Spleen (tissue), 11 donors: ENCODE results near the gene PEX5L. TPM values are rescaled to one million over a fixed set of nuclear protein-coding genes. Genes with fewer than 3 reads are reported as not detected.
"Not testable (repeated sequence)": the region's sequence is repeated elsewhere in the genome, so short reads cannot be mapped to it uniquely, and the experiment has no call there.

Source experiments
- DNase-seq: peaks from one replicate; pipeline ENCODE4 v3.0.0-alpha.2; 2020
- H3K27ac ChIP-seq, 8 donors: fragments of 200-600 bp; sonication (generic) in 7 of 8; 1 replicate in 4 of 8; 2 replicates in 4 of 8; pipeline versions ENCODE4 v1.5.0 to v1.8.0; 2016 to 2021; ENCODE audit warnings: inconsistent platforms in 4 of 8, mild to moderate bottlenecking in 4 of 8, moderate library complexity in 1 of 8
- H3K27me3 ChIP-seq, 7 donors: fragments of 200-600 bp; sonication (generic) in 6 of 7; replicated peaks in 1 of 7; 1 replicate in 4 of 7; 2 replicates in 3 of 7; pipeline versions ENCODE4 v1.5.0 to v1.8.0; 2016 to 2021; ENCODE audit warnings: inconsistent platforms in 3 of 7, mild to moderate bottlenecking in 1 of 7
- H3K36me3 ChIP-seq, 6 donors: fragments of 200-600 bp; sonication (generic) in 5 of 6; 1 replicate in 4 of 6; 2 replicates in 2 of 6; pipeline versions ENCODE4 v1.5.0 to v1.8.0; 2016 to 2021; ENCODE audit warnings: inconsistent platforms in 2 of 6
- H3K4me1 ChIP-seq, 6 donors: fragments of 200-600 bp; sonication (generic) in 5 of 6; 1 replicate in 3 of 6; 2 replicates in 3 of 6; pipeline versions ENCODE4 v1.5.0 to v1.8.0; 2016 to 2021; ENCODE audit warnings: inconsistent platforms in 3 of 6
- H3K4me3 ChIP-seq, 8 donors: fragments of 200-600 bp; sonication (generic) in 7 of 8; 1 replicate in 4 of 8; 2 replicates in 4 of 8; pipeline versions ENCODE4 v1.5.0 to v1.8.0; 2016 to 2021; ENCODE audit warnings: inconsistent platforms in 4 of 8, mild to moderate bottlenecking in 4 of 8, moderate library complexity in 2 of 8
- H3K9me3 ChIP-seq, 8 donors: fragments of 200-600 bp; sonication (generic) in 7 of 8; 1 replicate in 4 of 8; 2 replicates in 4 of 8; pipeline versions ENCODE4 v1.5.0 to v1.8.0; 2016 to 2021; ENCODE audit warnings: inconsistent platforms in 4 of 8
- POLR2A ChIP-seq, 3 donors: fragments of 450-650 bp; IDR thresholded peaks; one replicate each; pipeline ENCODE4 v1.5.1; 2017; ENCODE audit warnings: antibody characterized with exemption in 3 of 3, mild to moderate bottlenecking in 1 of 3
- POLR2AphosphoS5 ChIP-seq, 3 donors: sonication (generic); formaldehyde crosslinking; IDR thresholded peaks; one replicate each; pipeline ENCODE4 v1.5.1; 2017; ENCODE audit warnings: antibody characterized with exemption in 3 of 3
- WGBS, 5 donors: extraction: QIAGEN DNeasy Blood & Tissue Kit in 3 of 5; methylation state at CpG; one replicate each; pipeline versions ENCODE4 v1.1.5 to v1.1.7; 2013 to 2018; 5-methylcytosine and 5-hydroxymethylcytosine counted together
- intact Hi-C: fragments of 100-400 bp; cut with DNase I; formaldehyde crosslinking; loops from one replicate; pipeline ENCODE4 v1.15.0; 2023; ENCODE audit warnings: low total_unique reads
- polyA plus RNA-seq, 3 donors: library from polyadenylated mRNA; stranded (reverse); fragments of 200-250 nt; gene quantifications; one replicate each; pipeline ENCODE4 v1.2.1, GENCODE V29; 2013
- total RNA-seq, 7 donors: library from RNA; depleted of rRNA in 3 of 7; stranded (reverse); fragments of >200 nt in 3 of 7; fragmentation: NEBNext Ultra II Directional in 4 of 7; extraction: Animal tissue kit (Norgen Biotek cat#: 25700) in 4 of 7; gene quantifications; one replicate each; pipeline versions ENCODE4 v1.1.0 to v1.2.1, GENCODE V29; 2016 to 2021
- TF ChIP-seq, protein P1 (sequence below), 11 experiments: fragments of 200-600 bp in 7 of 11; fragments of 450-650 bp in 4 of 11; sonication (generic) in 4 of 11; IDR thresholded peaks in 8 of 11; conservative IDR thresholded peaks in 3 of 11; 1 replicate in 7 of 11; 2 replicates in 4 of 11; pipeline versions ENCODE4 v1.4.0 to v1.8.0; 2016 to 2021; ENCODE audit warnings: antibody characterized with exemption in 11 of 11, inconsistent platforms in 4 of 11, mild to moderate bottlenecking in 1 of 11
- donor health status: healthy with polysubstance abuse.
- donor health status: DM: no; HTN: no; CAD: no; lungs with moderate emphysema.
- donor health status: DM: no; HTN: no; CAD: no.
- donor health status: Bipolar disorder and iron deficiency.
- donor health status: healthy.
- donor health status: DM: no; HTN: no; CAD: no.
- donor health status: DM: yes; HTN: yes; CAD: no.

Gene PEX5L
- total and polyA plus RNA-seq, 10 donors = under 0.01 to 0.55 (median 0.02) TPM; not detected in 7

DNA sequence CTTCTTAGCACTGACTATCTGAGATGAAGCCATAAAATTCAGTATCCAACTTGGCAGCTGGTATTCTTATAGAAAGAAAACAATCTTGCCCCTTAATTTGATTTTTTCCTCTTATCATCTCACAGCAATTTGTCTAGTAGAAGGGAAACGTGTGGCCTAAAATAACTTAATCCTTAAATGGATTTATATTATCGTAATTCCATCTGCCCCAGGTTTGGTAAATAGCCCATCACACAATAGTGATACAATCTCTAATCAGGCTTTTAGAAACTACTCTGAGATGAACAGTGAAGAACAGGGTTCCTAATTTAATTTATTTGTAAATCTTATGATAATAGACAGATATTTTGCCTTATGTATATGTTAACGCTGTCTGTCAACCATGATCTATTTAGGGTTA is 24.8 kb downstream of the PEX5L start:
- TF ChIP-seq, protein P1, sequence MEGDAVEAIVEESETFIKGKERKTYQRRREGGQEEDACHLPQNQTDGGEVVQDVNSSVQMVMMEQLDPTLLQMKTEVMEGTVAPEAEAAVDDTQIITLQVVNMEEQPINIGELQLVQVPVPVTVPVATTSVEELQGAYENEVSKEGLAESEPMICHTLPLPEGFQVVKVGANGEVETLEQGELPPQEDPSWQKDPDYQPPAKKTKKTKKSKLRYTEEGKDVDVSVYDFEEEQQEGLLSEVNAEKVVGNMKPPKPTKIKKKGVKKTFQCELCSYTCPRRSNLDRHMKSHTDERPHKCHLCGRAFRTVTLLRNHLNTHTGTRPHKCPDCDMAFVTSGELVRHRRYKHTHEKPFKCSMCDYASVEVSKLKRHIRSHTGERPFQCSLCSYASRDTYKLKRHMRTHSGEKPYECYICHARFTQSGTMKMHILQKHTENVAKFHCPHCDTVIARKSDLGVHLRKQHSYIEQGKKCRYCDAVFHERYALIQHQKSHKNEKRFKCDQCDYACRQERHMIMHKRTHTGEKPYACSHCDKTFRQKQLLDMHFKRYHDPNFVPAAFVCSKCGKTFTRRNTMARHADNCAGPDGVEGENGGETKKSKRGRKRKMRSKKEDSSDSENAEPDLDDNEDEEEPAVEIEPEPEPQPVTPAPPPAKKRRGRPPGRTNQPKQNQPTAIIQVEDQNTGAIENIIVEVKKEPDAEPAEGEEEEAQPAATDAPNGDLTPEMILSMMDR (IDR thresholded peaks at IDR 0.05 in 8 of 11, conservative IDR thresholded peaks at IDR 0.05 in 3 of 11) = no peak
- TF ChIP-seq POLR2AphosphoS5 (IDR thresholded peaks at IDR 0.05) = no peak
- TF ChIP-seq POLR2A (IDR thresholded peaks at IDR 0.05) = no peak
- DNase-seq = no peak
- H3K4me1 ChIP-seq = no peaks in the 10 kb centered on the region
- intact Hi-C loops = no loop called here
- no peaks in the 10 kb centered on the region for H3K36me3 ChIP-seq
- H3K9me3 ChIP-seq = peaks cover 0 to 36% (median 26%) of the 10 kb centered on the region in 8 donors
- WGBS, 5 donors = 78 to 89% (median 82%) methylated on average over 3 of the region's 3 CpGs
- H3K27me3 ChIP-seq = no peaks in the 10 kb centered on the region
- no peak overlapping the region for H3K4me3 ChIP-seq
- no peak overlapping the region for H3K27ac ChIP-seq

DNA sequence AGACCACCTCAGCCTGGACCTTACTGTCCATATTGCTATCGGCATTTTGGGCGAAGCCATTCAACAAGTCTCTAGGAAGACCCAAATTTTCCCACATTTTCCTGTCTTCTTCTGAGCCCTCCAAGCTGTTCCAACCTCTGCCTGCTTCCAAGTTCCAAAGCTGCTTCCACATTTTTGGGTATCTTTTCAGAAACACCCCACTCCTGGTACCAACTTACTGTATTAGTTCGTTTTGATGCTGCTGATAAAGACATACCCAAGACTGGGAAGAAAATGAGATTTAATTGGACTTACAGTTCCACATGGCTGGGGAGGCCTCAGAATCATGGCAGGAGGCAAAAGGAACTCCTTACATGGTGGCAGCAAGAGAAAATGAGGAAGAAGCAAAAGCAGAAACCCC is 28.4 kb downstream of the PEX5L start:
- intact Hi-C loops, DNase-seq, H3K36me3 ChIP-seq, H3K4me3 ChIP-seq, H3K4me1 ChIP-seq, H3K27me3 ChIP-seq, H3K27ac ChIP-seq: not testable (repeated sequence)
- 81 to 91% (median 86%) methylated on average over 3 of the region's 3 CpGs for WGBS, 5 donors
- peaks cover 0 to 40% (median 32%) of the 10 kb centered on the region in 8 donors for H3K9me3 ChIP-seq

DNA sequence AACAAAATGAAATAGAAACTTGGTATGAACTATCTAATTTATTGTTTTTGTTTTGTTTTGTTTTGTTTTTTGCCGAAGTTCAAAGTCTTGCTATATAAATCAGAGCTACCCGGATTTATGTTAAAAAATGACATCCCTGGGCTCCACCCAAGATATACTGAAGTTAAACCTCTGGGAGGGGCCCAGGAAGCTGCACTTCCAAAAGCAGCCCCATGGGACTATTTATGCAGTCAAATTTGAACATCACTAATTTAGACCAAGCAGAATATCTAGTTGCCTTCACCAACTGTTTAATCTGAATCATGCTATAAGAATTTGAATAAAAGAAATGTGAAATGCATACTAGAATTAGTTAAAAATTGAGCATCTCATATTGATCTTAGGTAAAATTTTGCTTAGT is 32.2 kb downstream of the PEX5L start:
- Histone ChIP-seq H3K27me3 (no peaks in the 10 kb centered on the region), H3K9me3 (peaks cover 0 to 36% (median 27%) of the 10 kb centered on the region in 8 donors), H3K4me3 (no peak overlapping the region), H3K36me3 (no peaks in the 10 kb centered on the region), H3K27ac (no peak overlapping the region), H3K4me1 (no peaks in the 10 kb centered on the region)
- WGBS, 5 donors = 81 to 92% (median 86%) methylated on average over 2 of the region's 2 CpGs
- DNase-seq = no peak
- TF ChIP-seq, protein P1 (IDR thresholded peaks at IDR 0.05 in 8 of 11, conservative IDR thresholded peaks at IDR 0.05 in 3 of 11) = no peak
- no peak for TF ChIP-seq POLR2A (IDR thresholded peaks at IDR 0.05)
- no peak for TF ChIP-seq POLR2AphosphoS5 (IDR thresholded peaks at IDR 0.05)
- intact Hi-C loops = no loop called here

DNA sequence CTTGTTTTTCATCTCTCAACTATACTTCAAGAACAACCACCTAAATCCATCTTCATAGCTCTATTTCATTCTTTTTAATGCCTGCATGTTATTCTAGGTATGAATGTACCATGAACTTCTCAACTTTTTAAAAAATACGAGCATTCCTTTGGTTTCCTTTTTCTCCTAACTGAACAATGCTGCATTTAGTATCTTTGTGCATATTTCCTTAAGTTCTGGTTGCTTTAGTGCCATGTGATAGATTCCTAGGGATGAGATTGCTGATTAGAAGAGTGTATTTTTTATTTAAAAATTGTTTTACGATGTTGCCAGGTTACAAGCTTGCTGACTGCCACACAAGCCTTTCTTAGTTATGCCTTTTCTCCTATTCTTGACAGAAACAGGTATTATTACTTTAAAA is 34.7 kb downstream of the PEX5L start:
- H3K4me1 ChIP-seq = no peaks in the 10 kb centered on the region
- WGBS, 5 donors = 70 to 84% (median 75%) methylated on average over 2 of the region's 2 CpGs
- TF ChIP-seq, protein P1 (IDR thresholded peaks at IDR 0.05 in 8 of 11, conservative IDR thresholded peaks at IDR 0.05 in 3 of 11) = no peak
- TF ChIP-seq POLR2AphosphoS5 (IDR thresholded peaks at IDR 0.05) (no peak), POLR2A (IDR thresholded peaks at IDR 0.05) (no peak)
- DNase-seq = no peak
- no peaks in the 10 kb centered on the region for H3K36me3 ChIP-seq
- H3K27me3 ChIP-seq = no peaks in the 10 kb centered on the region
- no peak overlapping the region for H3K27ac ChIP-seq
- peaks cover 0 to 10% (median 3%) of the 10 kb centered on the region in 8 donors for H3K9me3 ChIP-seq
- no peak overlapping the region for H3K4me3 ChIP-seq
- intact Hi-C loops = no loop called here

DNA sequence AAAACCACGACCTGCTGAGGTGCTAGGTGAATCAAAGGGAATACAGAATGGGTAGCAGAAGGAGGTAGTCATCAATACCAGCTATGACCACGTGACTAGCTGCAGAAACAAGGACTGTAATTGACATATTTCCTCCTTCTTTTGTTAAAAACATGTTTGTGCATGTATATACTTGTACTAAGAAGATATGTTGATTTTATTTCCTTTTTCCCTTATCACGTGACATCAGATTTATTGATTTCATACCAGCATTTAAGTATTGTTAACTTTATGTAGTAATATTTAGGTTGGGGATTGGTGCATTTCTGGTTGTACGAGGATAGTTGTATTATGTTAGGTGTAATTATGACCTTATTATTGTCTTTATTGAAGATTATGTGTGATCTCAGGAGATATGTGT is 36.2 kb downstream of the PEX5L start:
- intact Hi-C loops = no loop called here
- H3K4me3 ChIP-seq = no peak overlapping the region
- no peaks in the 10 kb centered on the region for H3K27me3 ChIP-seq
- WGBS, 5 donors = 62 to 78% (median 70%) methylated on average over 4 of the region's 4 CpGs
- TF ChIP-seq, protein P1 (IDR thresholded peaks at IDR 0.05 in 8 of 11, conservative IDR thresholded peaks at IDR 0.05 in 3 of 11) = no peak
- TF ChIP-seq POLR2AphosphoS5 (IDR thresholded peaks at IDR 0.05) (no peak), POLR2A (IDR thresholded peaks at IDR 0.05) (no peak)
- DNase-seq = no peak
- no peaks in the 10 kb centered on the region for H3K36me3 ChIP-seq
- H3K27ac ChIP-seq = no peak overlapping the region
- peaks cover 0 to 5% (median 0%) of the 10 kb centered on the region in 8 donors for H3K9me3 ChIP-seq
- H3K4me1 ChIP-seq = no peaks in the 10 kb centered on the region
